Measurements from ENCODE around the gene DISC1.

- no peak for TF ChIP-seq POLR2A (IDR thresholded peaks at IDR 0.05)
- no peak for TF ChIP-seq CTCF (IDR thresholded peaks at IDR 0.05)
- TF ChIP-seq POLR2AphosphoS5 (IDR thresholded peaks at IDR 0.05; ENCODE audit: insufficient read depth in 1 of 2, low read depth in 1 of 2): no peak
These were observed 392.4 kb downstream of the DISC1 start for GRCh38 chr1:232019026-232019340.

All from vagina (tissue), 2 donors.